Measurements from ENCODE around the gene TNIK.

TNIK gene

DNA sequence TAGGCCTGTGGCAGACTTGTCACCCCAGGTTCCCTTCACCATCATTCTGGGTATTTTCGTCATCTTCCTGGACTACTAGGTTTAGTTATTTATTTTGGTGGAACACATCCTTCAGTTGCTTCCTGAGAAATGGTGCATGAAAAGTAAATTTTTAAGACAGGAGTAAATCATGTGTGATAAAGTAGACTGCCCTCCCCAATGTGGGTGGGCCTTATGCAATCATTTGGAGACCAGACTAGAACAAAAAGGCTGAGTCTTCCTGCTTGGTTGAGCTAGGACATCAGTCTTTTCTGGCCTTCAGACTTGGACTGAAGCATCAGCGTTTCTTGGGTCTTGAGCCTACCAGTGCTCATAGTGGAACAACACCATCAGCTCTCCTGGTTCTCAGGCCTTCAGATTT is 382.9 kb downstream of the TNIK start:
- ATAC-seq (replicated peaks): no peak
- H3K9me3 Mint-ChIP-seq: no peaks in the 10 kb centered on the region
- H3K4me3 Mint-ChIP-seq: no peak overlapping the region
- DNase-seq: no peak
- H3K36me3 Mint-ChIP-seq (ENCODE audit: insufficient read depth): peaks cover 64% of the 10 kb centered on the region
- no peaks in the 10 kb centered on the region for H3K27me3 Mint-ChIP-seq
- no peaks in the 10 kb centered on the region for H3K4me1 Mint-ChIP-seq (ENCODE audit: low read depth in 2 of 2)
- no peak overlapping the region for H3K27ac Mint-ChIP-seq

DNA sequence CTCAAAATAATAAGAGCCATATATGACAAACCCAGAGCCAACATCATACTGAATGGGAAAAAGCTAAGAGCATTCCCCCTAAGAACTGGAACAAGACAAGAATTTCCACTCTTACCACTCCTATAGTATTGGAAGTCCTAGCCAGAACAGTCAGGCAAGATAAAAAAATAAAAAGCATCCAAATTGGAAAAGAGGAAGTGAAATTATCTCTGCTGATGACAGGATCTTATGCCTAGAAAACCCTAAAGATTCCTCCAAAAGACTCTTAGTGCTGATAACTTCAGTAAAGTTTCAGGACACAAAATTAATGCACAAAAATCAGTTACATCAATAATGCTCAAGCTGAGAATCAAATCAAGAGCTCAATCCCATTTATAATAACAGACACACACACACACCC is 387.8 kb downstream of the TNIK start:
- no peak for ATAC-seq (replicated peaks)
- Mint-ChIP-seq H3K36me3 (ENCODE audit: insufficient read depth) (peaks cover 51% of the 10 kb centered on the region), H3K27ac (no peak overlapping the region), H3K4me3 (no peak overlapping the region), H3K27me3 (no peaks in the 10 kb centered on the region), H3K9me3 (no peaks in the 10 kb centered on the region), H3K4me1 (ENCODE audit: low read depth in 2 of 2) (no peaks in the 10 kb centered on the region)
- no peak for DNase-seq

DNA sequence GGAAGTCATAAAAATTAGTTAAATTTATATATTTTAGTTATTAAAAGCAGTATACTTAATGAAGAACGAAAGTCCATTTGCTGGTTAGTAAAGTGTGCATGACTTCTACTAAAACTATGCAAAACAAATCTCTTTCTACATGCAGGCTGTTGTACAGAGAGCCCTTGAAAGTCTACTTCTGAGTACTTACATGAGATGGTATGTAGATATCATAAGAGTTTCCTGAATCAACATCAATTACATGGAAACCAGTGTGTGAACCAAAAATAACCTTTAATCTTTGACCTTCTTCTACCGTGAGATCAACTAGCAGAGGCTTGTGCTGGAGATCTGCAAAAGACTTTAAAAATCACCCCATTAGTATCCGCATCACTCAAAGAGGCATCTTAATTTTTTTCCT is 391.5 kb downstream of the TNIK start:
- Mint-ChIP-seq H3K36me3 (ENCODE audit: insufficient read depth) (peaks cover 60% of the 10 kb centered on the region), H3K9me3 (no peaks in the 10 kb centered on the region), H3K4me3 (no peak overlapping the region), H3K27ac (no peak overlapping the region), H3K27me3 (no peaks in the 10 kb centered on the region), H3K4me1 (ENCODE audit: low read depth in 2 of 2) (no peaks in the 10 kb centered on the region)
- DNase-seq (no peak), ATAC-seq (replicated peaks) (no peak)

DNA sequence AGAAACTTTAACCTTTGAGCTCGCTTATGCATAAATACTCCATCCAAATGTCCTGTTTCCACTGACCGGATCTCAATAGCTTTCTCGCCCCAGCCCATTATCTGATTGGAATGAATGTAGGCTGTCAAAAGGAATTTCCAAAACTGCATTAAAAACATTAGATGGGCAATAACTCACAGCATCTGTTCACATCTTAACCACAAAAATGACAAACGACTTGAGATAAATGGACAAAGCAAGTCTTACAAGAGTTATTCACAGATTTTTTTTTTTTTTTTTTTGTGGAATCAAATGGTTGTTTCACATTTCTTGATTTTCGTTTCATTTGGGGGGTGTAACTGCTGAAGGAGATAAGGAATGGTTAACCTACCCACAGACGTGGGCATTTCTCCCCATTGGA is 394.0 kb downstream of the TNIK start:
- peaks cover 59% of the 10 kb centered on the region for H3K36me3 Mint-ChIP-seq (ENCODE audit: insufficient read depth)
- no peak overlapping the region for H3K4me3 Mint-ChIP-seq
- no peak overlapping the region for H3K27ac Mint-ChIP-seq

DNA sequence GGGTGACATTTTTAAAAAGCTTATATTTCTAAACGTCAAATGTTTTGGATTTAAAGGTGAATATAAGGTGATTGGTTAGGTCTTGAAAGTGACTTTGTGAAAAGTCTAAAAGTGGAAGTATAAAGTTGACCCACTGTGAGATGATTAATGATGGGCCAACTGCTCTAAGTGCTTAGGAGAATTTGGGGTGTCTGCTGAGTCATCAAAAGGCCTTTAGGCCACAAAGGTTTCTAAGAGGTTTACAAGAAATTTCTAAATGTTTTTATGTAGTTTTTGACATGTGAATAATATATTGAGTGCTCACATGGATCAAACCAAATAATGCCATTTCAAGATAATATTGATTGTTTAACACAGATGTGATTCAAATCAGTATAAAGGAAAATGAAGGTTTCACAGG is 394.5 kb downstream of the TNIK start:
- Mint-ChIP-seq H3K4me1 (ENCODE audit: low read depth in 2 of 2) (no peaks in the 10 kb centered on the region), H3K4me3 (no peak overlapping the region), H3K9me3 (no peaks in the 10 kb centered on the region), H3K27me3 (no peaks in the 10 kb centered on the region), H3K27ac (no peak overlapping the region), H3K36me3 (ENCODE audit: insufficient read depth) (peaks cover 59% of the 10 kb centered on the region)
- ATAC-seq (replicated peaks) (no peak), DNase-seq (no peak)

More for the DNA sequence above, 394.0 kb downstream of the TNIK start:
- ATAC-seq (replicated peaks) (no peak), DNase-seq (no peak)
- Mint-ChIP-seq H3K27me3 (no peaks in the 10 kb centered on the region), H3K9me3 (no peaks in the 10 kb centered on the region), H3K4me1 (ENCODE audit: low read depth in 2 of 2) (no peaks in the 10 kb centered on the region)

DNA sequence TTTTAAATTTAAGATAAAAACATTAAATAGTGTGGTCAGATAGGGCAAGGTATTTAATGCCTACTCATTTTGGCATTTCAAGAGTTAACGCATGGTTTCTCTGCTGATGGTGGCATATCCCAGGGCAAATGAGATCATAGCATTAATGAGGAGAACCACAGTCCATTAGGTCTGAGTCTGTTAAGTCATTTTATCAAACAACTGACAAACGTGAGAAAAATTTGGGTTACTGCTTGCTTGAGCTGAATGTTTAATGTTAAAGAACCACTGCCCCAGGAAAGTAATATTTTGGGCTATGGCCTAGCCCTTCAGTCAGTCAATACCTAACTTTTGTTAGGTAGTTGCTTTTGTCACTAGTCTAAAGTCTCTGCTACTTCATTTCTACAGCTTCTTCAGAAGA is 395.7 kb downstream of the TNIK start:
- Mint-ChIP-seq H3K27ac (no peak overlapping the region), H3K4me3 (no peak overlapping the region)

DNA sequence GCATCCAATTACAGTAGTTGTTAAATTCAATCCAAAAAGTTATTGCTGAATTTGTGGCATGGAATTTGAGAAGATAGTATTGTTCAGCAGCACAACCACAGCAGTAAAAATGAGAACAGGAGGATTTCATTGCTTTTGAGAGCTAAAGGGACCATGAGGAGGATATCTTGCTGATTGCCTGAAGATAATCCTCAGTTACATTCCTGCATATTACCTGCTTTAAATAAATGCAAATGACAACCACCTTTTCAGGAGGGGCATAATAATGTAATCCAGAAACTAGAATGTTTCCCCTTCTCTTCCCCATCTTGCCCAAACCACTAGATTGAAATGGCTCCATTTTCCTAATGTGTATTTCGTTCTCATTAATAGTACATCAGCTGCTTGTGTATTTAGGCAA is 398.5 kb downstream of the TNIK start:
- peak overlapping the region in 1 of 2 donors; percentile 9 for H3K27ac Mint-ChIP-seq
- H3K4me1 Mint-ChIP-seq (ENCODE audit: low read depth in 2 of 2): no peaks in the 10 kb centered on the region
- H3K4me3 Mint-ChIP-seq: no peak overlapping the region

More for the DNA sequence above, 395.7 kb downstream of the TNIK start:
- Mint-ChIP-seq H3K36me3 (ENCODE audit: insufficient read depth) (peaks cover 48% of the 10 kb centered on the region), H3K27me3 (no peaks in the 10 kb centered on the region), H3K4me1 (ENCODE audit: low read depth in 2 of 2) (no peaks in the 10 kb centered on the region), H3K9me3 (no peaks in the 10 kb centered on the region)
- ATAC-seq (replicated peaks) (no peak), DNase-seq (no peak)

DNA sequence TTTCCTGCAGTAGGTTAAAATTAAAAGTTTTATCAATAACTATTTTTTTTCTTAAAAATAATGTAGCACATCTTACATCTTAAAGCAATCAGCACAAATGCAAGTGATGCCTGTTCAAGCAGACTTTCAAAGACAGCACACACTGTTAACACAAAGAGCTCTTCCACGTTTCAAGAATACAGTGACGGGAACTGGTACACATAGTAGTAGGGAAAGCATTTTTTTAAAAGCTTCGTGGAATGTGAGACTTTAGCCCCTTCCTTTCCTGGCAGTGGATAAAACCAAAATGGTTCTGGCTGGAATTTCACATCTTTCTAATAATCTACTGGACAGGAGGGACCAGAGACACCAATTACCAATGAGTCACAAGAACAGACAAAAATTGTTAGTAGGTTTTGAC is 400.2 kb downstream of the TNIK start:
- Mint-ChIP-seq H3K9me3 (no peaks in the 10 kb centered on the region), H3K4me1 (ENCODE audit: low read depth in 2 of 2) (no peaks in the 10 kb centered on the region), H3K36me3 (ENCODE audit: insufficient read depth) (peaks cover 11% of the 10 kb centered on the region), H3K27ac (no peak overlapping the region), H3K4me3 (no peak overlapping the region), H3K27me3 (no peaks in the 10 kb centered on the region)
- DNase-seq (no peak), ATAC-seq (replicated peaks) (no peak)

More for the DNA sequence above, 398.5 kb downstream of the TNIK start:
- Mint-ChIP-seq H3K27me3 (no peaks in the 10 kb centered on the region), H3K36me3 (ENCODE audit: insufficient read depth) (peaks cover 27% of the 10 kb centered on the region), H3K9me3 (no peaks in the 10 kb centered on the region)
- ATAC-seq (replicated peaks): no peak
- DNase-seq: no peak

DNA sequence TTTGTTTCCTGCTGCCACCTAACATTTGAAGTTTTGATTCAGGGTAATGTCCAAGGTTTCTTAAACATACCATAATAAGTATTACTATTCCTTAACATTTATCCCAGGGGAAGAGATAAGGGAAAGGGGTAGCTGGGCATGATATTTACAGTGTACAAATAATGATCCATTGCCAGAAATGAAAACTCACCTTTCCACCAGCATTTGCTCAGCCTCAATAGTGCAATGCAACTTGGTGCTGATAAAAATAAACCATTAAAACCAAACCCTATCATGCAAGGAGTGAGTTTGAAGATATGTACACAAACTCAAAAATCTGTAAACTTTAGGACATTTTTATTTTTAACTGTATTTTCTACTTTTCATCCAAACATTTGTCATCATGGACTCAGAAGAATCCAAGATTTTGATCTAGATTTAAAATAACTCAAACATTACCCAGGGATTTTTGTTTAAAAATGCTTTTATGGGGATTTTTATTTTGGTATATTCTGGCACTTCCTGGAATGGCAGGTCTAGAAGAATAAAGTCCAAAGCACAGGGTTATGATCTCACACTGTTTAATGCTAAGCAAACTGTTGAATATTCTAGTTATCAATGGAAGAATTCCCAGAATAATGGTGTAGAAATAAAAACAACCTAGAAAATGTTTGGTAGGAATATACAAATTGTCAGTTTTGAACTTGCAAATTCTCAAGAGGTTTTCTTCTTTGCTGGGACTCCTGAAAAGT is 401.2 kb downstream of the TNIK start:
- Mint-ChIP-seq H3K9me3 (no peaks in the 10 kb centered on the region), H3K27me3 (no peaks in the 10 kb centered on the region), H3K27ac (no peak overlapping the region), H3K36me3 (ENCODE audit: insufficient read depth) (peaks cover 6% of the 10 kb centered on the region), H3K4me3 (no peak overlapping the region), H3K4me1 (ENCODE audit: low read depth in 2 of 2) (no peaks in the 10 kb centered on the region)
- DNase-seq (no peak), ATAC-seq (replicated peaks) (no peak)

DNA sequence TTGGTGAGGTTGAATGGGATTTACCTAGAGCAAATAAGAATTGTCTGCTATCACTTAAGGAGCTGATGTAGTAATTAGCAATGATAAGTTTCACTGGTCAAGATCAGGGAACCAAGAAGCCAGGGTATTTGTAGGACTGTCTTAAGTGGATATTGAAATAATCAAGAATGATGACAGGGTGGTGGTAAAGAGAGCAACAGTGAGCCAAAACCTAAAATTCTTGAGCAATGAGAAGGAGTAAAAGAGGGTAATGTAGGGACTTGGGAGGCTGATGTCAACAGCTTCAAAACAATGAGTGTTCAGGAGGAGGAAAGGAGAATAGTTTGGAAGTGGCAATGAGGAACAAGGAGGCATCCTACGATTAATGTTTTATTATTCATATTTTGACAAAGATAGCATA is 402.1 kb downstream of the TNIK start:
- Mint-ChIP-seq H3K9me3 (no peaks in the 10 kb centered on the region), H3K27me3 (no peaks in the 10 kb centered on the region), H3K36me3 (ENCODE audit: insufficient read depth) (peaks cover 6% of the 10 kb centered on the region), H3K4me1 (ENCODE audit: low read depth in 2 of 2) (no peaks in the 10 kb centered on the region), H3K27ac (no peak overlapping the region), H3K4me3 (no peak overlapping the region)
- DNase-seq: no peak
- no peak for ATAC-seq (replicated peaks)

DNA sequence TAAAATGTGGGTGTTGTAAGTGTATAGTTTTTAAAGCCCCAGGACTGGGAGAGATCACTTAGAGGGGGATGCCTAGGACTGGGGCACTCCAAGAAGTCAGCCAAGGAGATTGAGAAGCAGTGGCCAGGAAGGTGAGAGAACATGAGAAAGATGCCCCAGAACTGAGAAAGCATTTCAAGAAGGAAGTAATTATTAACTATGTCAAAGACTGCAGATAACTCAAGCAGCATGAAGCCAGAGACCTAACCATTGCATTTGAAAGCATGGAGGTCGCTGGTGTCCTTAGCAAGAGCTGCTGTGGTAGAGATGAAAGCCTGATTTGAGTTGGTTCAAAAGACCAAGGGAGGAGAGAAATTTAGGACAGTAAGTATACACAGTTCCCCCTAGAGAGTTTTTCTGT is 403.1 kb downstream of the TNIK start:
- DNase-seq (no peak), ATAC-seq (replicated peaks) (no peak)
- Mint-ChIP-seq H3K27me3 (no peaks in the 10 kb centered on the region), H3K4me3 (no peak overlapping the region), H3K27ac (no peak overlapping the region), H3K36me3 (ENCODE audit: insufficient read depth) (peaks cover 5% of the 10 kb centered on the region), H3K4me1 (ENCODE audit: low read depth in 2 of 2) (no peaks in the 10 kb centered on the region), H3K9me3 (no peaks in the 10 kb centered on the region)

DNA sequence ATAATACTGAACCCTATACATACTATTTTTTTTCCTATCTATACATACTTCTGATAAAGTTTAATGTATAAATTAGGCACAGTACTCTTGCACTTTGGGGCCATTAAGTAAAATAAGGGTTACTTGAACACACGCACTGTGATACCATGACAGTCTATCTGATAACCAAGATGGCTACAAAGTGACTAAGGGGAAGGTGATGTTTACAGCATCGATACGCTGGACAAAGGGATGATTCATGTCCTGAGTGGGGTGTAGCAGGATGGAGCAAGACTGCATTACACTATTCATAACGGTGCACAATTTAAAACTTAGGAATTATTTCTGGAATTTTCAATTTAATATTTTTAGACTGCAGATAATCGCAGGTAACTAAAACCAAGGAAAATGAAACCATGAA is 403.7 kb downstream of the TNIK start:
- Mint-ChIP-seq H3K4me3 (no peak overlapping the region), H3K36me3 (ENCODE audit: insufficient read depth) (peaks cover 2% of the 10 kb centered on the region), H3K27ac (no peak overlapping the region), H3K9me3 (no peaks in the 10 kb centered on the region), H3K4me1 (ENCODE audit: low read depth in 2 of 2) (no peaks in the 10 kb centered on the region), H3K27me3 (no peaks in the 10 kb centered on the region)
- no peak for DNase-seq
- no peak for ATAC-seq (replicated peaks)

DNA sequence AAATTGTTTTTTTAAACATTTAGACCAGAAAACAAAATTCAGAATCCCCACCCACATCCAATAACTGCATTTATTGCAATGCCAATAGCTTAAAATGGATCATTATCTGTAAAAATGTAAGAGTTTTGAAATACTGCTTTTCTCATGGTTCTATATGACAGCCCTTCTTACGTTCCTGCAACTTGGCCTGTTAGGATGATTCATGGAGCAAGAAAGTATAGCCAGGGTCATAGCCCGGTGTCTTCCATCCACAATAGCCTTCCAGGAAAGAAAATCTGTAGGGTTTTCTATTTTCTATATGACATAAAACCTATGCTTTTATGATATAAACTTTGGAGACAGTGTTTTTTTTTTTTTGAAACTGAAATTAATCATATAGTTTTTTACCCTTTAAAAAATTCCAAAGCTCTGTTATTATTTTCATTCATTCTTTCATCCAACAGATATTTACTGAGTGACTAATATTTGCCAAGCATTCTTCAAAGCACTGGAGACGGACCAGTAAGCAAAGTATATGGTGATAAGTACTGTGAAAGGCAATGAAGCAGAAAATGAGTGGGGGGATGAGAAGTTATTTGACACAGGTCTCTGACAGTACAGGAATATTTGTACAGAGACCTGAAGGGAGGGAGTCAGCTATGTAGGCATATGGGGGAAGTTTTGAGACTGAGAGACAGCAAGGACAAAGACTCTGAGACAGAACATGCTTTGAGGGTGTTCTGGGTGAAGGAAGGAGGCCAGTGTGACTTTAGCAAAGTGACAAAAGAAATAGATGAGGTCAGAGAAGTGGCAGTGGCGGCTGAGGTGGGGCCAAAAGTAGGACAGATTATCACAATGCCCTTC is 404.6 kb downstream of the TNIK start:
- ATAC-seq (replicated peaks): no peak

DNA sequence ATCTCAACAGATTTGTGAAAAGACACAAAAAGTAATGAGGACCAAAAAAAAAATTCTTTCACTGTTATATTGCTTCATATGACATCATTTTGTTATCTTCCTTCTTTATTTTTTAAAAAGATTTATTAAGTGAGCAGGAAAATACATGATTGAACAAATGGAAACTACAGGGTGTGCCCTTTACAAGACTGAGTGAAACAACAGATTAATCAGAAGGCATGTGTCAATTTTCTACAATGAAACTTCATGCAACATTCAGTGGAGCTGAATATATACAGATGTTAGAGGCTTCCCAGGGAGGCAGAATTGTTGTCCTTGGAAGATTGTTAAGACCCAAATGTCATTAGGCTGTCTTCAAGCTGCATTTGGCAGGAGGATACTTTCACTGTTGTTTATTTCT is 405.3 kb downstream of the TNIK start:
- no peak for DNase-seq

More for the DNA sequence above, 404.6 kb downstream of the TNIK start:
- peaks cover 2% of the 10 kb centered on the region for H3K36me3 Mint-ChIP-seq (ENCODE audit: insufficient read depth)
- no peak overlapping the region for H3K4me3 Mint-ChIP-seq
- no peaks in the 10 kb centered on the region for H3K9me3 Mint-ChIP-seq
- no peak for DNase-seq
- H3K27me3 Mint-ChIP-seq: peaks cover 0 to 2% of the 10 kb centered on the region in 2 donors
- H3K4me1 Mint-ChIP-seq (ENCODE audit: low read depth in 2 of 2): no peaks in the 10 kb centered on the region
- H3K27ac Mint-ChIP-seq: no peak overlapping the region

More for the DNA sequence above, 405.3 kb downstream of the TNIK start:
- Mint-ChIP-seq H3K9me3 (no peaks in the 10 kb centered on the region), H3K4me3 (no peak overlapping the region), H3K36me3 (ENCODE audit: insufficient read depth) (peaks cover 2% of the 10 kb centered on the region), H3K27ac (no peak overlapping the region), H3K27me3 (peaks cover 0 to 6% of the 10 kb centered on the region in 2 donors), H3K4me1 (ENCODE audit: low read depth in 2 of 2) (no peaks in the 10 kb centered on the region)
- ATAC-seq (replicated peaks): no peak

Data from effector memory CD8-positive, alpha-beta T cell (primary cell).